GM12878 (cell line): ENCODE measurements around the gene NCAM1. TPM values are rescaled to one million over a fixed set of nuclear protein-coding genes. Genes with fewer than 3 reads are reported as not detected.

Source experiments
- ATAC-seq: fragments of 200-7000 bp; cut with Tn5 transposase; 3 replicates; pipeline ENCODE4 v1.9.1; 2020; ENCODE audit warnings: mild to moderate bottlenecking, moderate library complexity
- BruUV-seq: library from RNA; stranded (reverse); fragments of 400-500 nt; replicated peaks from 2 replicates; lab custom pipeline; 2021; lab: Mats Ljungman, UMichigan
- CTCF ChIA-PET: fragments of 300-600 bp; sonication (Branson Sonifier 250); formaldehyde crosslinking; extraction: SDS; loops from one replicate; lab custom pipeline; 2021; ENCODE audit warnings: inconsistent platforms; lab: Yijun Ruan, JAX
- POLR2A ChIA-PET: fragments of 350-600 bp; formaldehyde crosslinking; extraction: SDS; loops from one replicate; lab custom pipeline; 2021; ENCODE audit warnings: inconsistent platforms; lab: Charles Lee
- RAD21 ChIA-PET: fragments of 300-600 bp; sonication (Branson Sonifier 250); formaldehyde crosslinking; loops from one replicate; lab custom pipeline; 2023; ENCODE audit warnings: antibody characterized with exemption; ENCODE audit not compliant: unreplicated experiment; lab: Charles Lee
- SMC1A ChIA-PET: fragments of 300-600 bp; sonication (Branson Sonifier 250); formaldehyde crosslinking; loops from one replicate; lab custom pipeline; 2023; ENCODE audit not compliant: unreplicated experiment, uncharacterized antibody; lab: Charles Lee
- DNase-seq: peaks from one replicate; pipeline ENCODE4 v3.0.0-alpha.2; 2011; ENCODE audit warnings: low read depth, low spot score
- FAIRE-seq: peaks from 3 replicates; lab custom pipeline; 2011; peaks lifted over from hg19 to GRCh38; lab: Jason Lieb, UNC
- H2AFZ ChIP-seq: 2 replicates; pipeline ENCODE4 v1.6.0; 2011; ENCODE audit warnings: low read depth, low read length, control low read depth; ENCODE audit not compliant: control insufficient read depth
- H3K27ac ChIP-seq: 2 replicates; pipeline ENCODE4 v1.5.1; 2011; ENCODE audit warnings: control low read depth; ENCODE audit not compliant: control insufficient read depth, insufficient read depth
- H3K27me3 ChIP-seq, 2 experiments: replicated peaks in 1 of 2; 2 replicates each; pipeline versions ENCODE4 v1.6.0 to v1.6.1; 2011; ENCODE audit warnings: low read length in 1 of 2; ENCODE audit not compliant: control insufficient read depth in 2 of 2, insufficient read depth in 2 of 2
- H3K36me3 ChIP-seq, 2 experiments: 2 replicates each; pipeline ENCODE4 v1.5.1; 2011; ENCODE audit warnings: low read length in 1 of 2; ENCODE audit not compliant: control insufficient read depth in 2 of 2, insufficient read depth in 2 of 2
- H3K4me1 ChIP-seq: 2 replicates; pipeline ENCODE4 v1.6.1; 2011; ENCODE audit warnings: mild to moderate bottlenecking, low read length, moderate library complexity, mixed read lengths; ENCODE audit not compliant: control insufficient read depth, insufficient read depth
- H3K4me2 ChIP-seq: 2 replicates; pipeline ENCODE4 v1.6.0; 2011; ENCODE audit warnings: control low read depth; ENCODE audit not compliant: control insufficient read depth, insufficient read depth
- H3K4me3 ChIP-seq: fragments of 200-600 bp; sonication (generic); 2 replicates; pipeline ENCODE4 v1.5.1; 2016
- H3K79me2 ChIP-seq: 2 replicates; pipeline ENCODE4 v1.6.0; 2011; ENCODE audit warnings: low read length; ENCODE audit not compliant: control insufficient read depth, insufficient read depth
- H3K9ac ChIP-seq: 2 replicates; pipeline ENCODE4 v1.8.0; 2011; ENCODE audit warnings: low read length, control low read depth, mixed read lengths; ENCODE audit not compliant: control insufficient read depth, insufficient read depth
- H3K9me3 ChIP-seq: replicated peaks from 3 replicates; pipeline ENCODE4 v1.5.1; 2011; ENCODE audit warnings: mild to moderate bottlenecking, low read length; ENCODE audit not compliant: control insufficient read depth, insufficient read depth
- H4K20me1 ChIP-seq: 2 replicates; pipeline ENCODE4 v1.6.0; 2011; ENCODE audit not compliant: control insufficient read depth, insufficient read depth
- BCL11A ChIP-seq: IDR thresholded peaks from 2 replicates; pipeline ENCODE4 v1.6.1; 2011; ENCODE audit warnings: low read depth, low read length
- CBX3 ChIP-seq: fragments of 200-600 bp; sonication (generic); IDR thresholded peaks from 2 replicates; pipeline ENCODE4 v1.6.1; 2016; ENCODE audit warnings: low read depth, borderline replicate concordance
- CHD2 ChIP-seq: IDR thresholded peaks from 2 replicates; pipeline ENCODE4 v1.6.1; 2011; ENCODE audit warnings: low read depth, low read length, improper control_type of control experiment, borderline replicate concordance
- EP300 ChIP-seq, 2 experiments: fragments of 150-350 bp in 1 of 2; IDR thresholded peaks; 2 replicates each; pipeline ENCODE4 v1.6.1; 2011 to 2012; ENCODE audit warnings: low read depth in 2 of 2, low read length in 2 of 2, borderline replicate concordance in 1 of 2, improper control_type of control experiment in 1 of 2, inconsistent platforms in 1 of 2; ENCODE audit not compliant: control insufficient read depth in 1 of 2
- ETV6 ChIP-seq, 2 experiments: fragments of 450-650 bp in 1 of 2; IDR thresholded peaks in 1 of 2; conservative IDR thresholded peaks in 1 of 2; 2 replicates each; pipeline ENCODE4 v1.6.1; 2014; ENCODE audit warnings: antibody characterized with exemption in 1 of 2, borderline replicate concordance in 1 of 2, low read depth in 1 of 2, mild to moderate bottlenecking in 1 of 2, moderate library complexity in 1 of 2
- FOS ChIP-seq: IDR thresholded peaks from 3 replicates; pipeline ENCODE4 v1.6.1; 2011; ENCODE audit warnings: borderline replicate concordance; ENCODE audit not compliant: insufficient read length; ENCODE audit errors: extremely low read depth
- FOXK2 ChIP-seq: fragments of 450-650 bp; IDR thresholded peaks from 2 replicates; pipeline ENCODE4 v1.6.1; 2017; ENCODE audit warnings: mild to moderate bottlenecking, moderate library complexity
- IKZF1 ChIP-seq: fragments of 450-650 bp; conservative IDR thresholded peaks from 2 replicates; pipeline ENCODE4 v1.6.1; 2017; ENCODE audit warnings: antibody characterized with exemption, mild to moderate bottlenecking
- KAT2A ChIP-seq: conservative IDR thresholded peaks from 2 replicates; pipeline ENCODE4 v1.6.1; 2011; ENCODE audit warnings: low read depth, low read length; ENCODE audit not compliant: control insufficient read depth
- KLF5 ChIP-seq: fragments of 450-650 bp; IDR thresholded peaks from 2 replicates; pipeline ENCODE4 v1.6.1; 2014; ENCODE audit warnings: mild to moderate bottlenecking; ENCODE audit not compliant: partially characterized antibody
- LARP7 ChIP-seq: fragments of 450-650 bp; IDR thresholded peaks from 2 replicates; pipeline ENCODE4 v1.6.1; 2017; ENCODE audit warnings: mild to moderate bottlenecking
- POLR2A ChIP-seq: IDR thresholded peaks from 2 replicates; pipeline ENCODE4 v1.6.1; 2011; ENCODE audit warnings: low read depth, mild to moderate bottlenecking, low read length
- RFX5 ChIP-seq: IDR thresholded peaks from 2 replicates; pipeline ENCODE4 v1.6.1; 2011; ENCODE audit warnings: low read depth, low read length, improper control_type of control experiment
- SREBF2 ChIP-seq: IDR thresholded peaks from 2 replicates; pipeline ENCODE4 v1.6.1; 2012; ENCODE audit warnings: mild to moderate bottlenecking, low read length
- TAF1 ChIP-seq: IDR thresholded peaks from 2 replicates; pipeline ENCODE4 v1.6.1; 2011; ENCODE audit warnings: mild to moderate bottlenecking, low read depth, low read length, borderline replicate concordance
- TCF3 ChIP-seq: IDR thresholded peaks from 2 replicates; pipeline ENCODE4 v1.6.1; 2012; ENCODE audit warnings: low read depth, mild to moderate bottlenecking, low read length, borderline replicate concordance; ENCODE audit not compliant: insufficient read depth
- ZBED1 ChIP-seq: IDR thresholded peaks from 2 replicates; pipeline ENCODE4 v1.6.1; 2016; ENCODE audit warnings: borderline replicate concordance
- ZSCAN29 ChIP-seq: fragments of 450-650 bp; IDR thresholded peaks from 2 replicates; pipeline ENCODE4 v1.6.1; 2017; ENCODE audit warnings: mild to moderate bottlenecking, moderate library complexity
- WGBS: methylation state at CpG from one replicate; pipeline ENCODE4 v1.1.6; 2016; ENCODE audit warnings: low lambda C conversion rate; ENCODE audit not compliant: insufficient replicate concordance, insufficient coverage; ENCODE audit errors: missing lambda C conversion rate; 5-methylcytosine and 5-hydroxymethylcytosine counted together
- in situ Hi-C: fragments of 300-500 bp; cut with MboI; formaldehyde crosslinking; loops from 9 replicates; pipeline ENCODE4 v1.14.3; 2018; ENCODE audit warnings: mixed read lengths
- intact Hi-C: fragments of 100-400 bp; cut with micrococcal nuclease; formaldehyde crosslinking; loops from one replicate; pipeline ENCODE4 v1.14.2; 2022; ENCODE audit not compliant: unreplicated experiment
- polyA plus RNA-seq, 11 experiments: library from polyadenylated mRNA; depleted of rRNA in 4 of 11; unstranded in 6 of 11; stranded (reverse) in 5 of 11; fragments of >200 nt; fragmentation: Nextera tagmentation in 4 of 11; fragmentation: Illumina TruSeq in 1 of 11; extraction: Ambion mirVana in 4 of 11; extraction: Trizol in 1 of 11; gene quantifications; 1 replicate in 1 of 11; 2 replicates in 10 of 11; pipeline versions ENCODE4 v1.2.1 to v1.2.3, GENCODE V29; 2011 to 2016; ENCODE audit warnings: inconsistent platforms in 2 of 11, missing spikeins in 2 of 11, low read depth in 1 of 11
- total RNA-seq, 4 experiments: library from RNA; depleted of rRNA in 3 of 4; stranded (reverse); fragments of >200 nt in 3 of 4; fragmentation: Illumina TruSeq in 1 of 4; extraction: Trizol in 1 of 4; gene quantifications; 2 replicates each; pipeline versions ENCODE4 v1.2.1 to v1.2.3, GENCODE V29; 2013 to 2021
- TF ChIP-seq, protein P1 (sequence below): IDR thresholded peaks from 2 replicates; pipeline ENCODE4 v1.6.1; 2012; ENCODE audit warnings: low read length, inconsistent platforms
- TF ChIP-seq, protein P2 (sequence below): fragments of 150-350 bp; IDR thresholded peaks from 2 replicates; pipeline ENCODE4 v1.6.1; 2014; ENCODE audit warnings: mild to moderate bottlenecking, low read depth, low read length

Gene NCAM1
- total and polyA plus RNA-seq, 10 of the 15 experiments (the other 5 are each of a cell fraction or from before 2014, with no cell fraction given), result 0.10 to 0.23 (median 0.11) TPM; not detected in 7

DNA sequence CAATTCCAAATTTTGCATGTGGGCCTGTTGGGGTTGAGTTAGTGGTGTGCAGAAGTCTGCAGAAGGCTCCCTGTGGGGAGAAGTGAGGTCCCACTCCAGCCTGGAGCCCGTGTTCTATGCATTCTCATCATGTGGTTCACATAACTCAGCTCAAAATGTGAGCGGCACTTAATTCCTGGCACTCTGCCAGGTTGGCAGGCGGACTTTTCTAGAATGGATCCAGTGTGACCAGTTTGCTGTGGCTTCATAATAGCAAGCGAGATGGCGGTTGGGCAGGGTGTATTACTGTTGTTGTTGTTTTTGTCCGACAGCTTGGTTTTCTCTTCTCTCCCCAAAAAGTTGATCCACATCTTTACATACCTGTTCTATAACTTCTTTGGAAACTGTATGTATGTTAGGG, 206.4 kb downstream of the NCAM1 start (continued):
- no peak for TF ChIP-seq TAF1

DNA sequence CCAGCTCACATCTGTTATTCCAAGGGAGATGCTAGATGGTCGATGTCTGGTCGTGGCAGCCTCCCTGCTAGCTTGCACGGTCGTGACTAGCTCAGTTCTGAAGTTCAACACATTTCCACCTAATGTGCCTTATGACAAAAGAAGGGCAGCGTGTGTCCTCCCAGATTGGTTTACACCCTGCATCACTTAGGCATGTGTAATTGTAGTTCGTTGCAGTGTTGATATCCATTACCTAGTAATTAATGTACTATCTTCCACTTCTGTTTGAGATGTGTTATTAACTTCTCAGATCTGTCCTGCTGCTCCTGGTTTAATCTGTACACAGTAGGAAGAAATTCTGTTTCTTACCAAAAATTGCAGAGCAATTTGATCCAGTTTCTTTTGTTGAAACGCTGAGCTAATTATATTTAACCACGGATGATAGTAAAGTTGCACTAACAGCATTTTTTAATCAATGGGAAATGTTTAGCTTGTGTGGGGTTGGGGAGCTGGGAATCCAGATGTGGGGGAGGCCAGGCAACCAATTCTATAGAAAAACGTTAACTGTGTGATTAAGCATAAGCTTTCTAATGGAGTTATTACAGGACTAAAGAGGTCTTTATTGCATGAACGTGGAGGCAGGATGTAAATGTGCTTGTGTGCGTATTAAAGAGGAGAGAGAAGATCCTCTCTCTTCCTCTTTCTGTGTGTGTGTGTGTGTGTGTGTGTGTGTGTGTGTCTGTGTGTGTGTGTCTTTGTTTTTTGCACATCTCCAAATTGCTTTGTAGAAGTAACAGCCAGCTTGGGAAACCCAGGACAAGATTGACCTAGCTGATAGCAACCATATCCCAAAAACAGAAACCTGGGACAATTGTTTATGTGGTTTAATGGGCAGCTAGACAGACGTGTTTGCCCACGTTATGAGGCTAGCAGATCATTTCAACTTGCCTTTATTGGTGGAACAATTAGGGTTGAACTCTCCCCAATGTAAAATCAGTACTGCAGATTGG, 207.4 kb downstream of the NCAM1 start:
- SMC1A ChIA-PET, result interaction anchor here (0.8 to 1.3 kb wide), 3 partner anchors 13 to 37 kb away, joined by 3 read pairs; no protein-coding TSS in a partner anchor
- no peak for ATAC-seq
- Histone ChIP-seq H3K4me1 (no peaks in the 10 kb centered on the region), H3K79me2 (no peaks in the 10 kb centered on the region), H3K9ac (no peak overlapping the region), H2AFZ (no peak overlapping the region), H4K20me1 (no peaks in the 10 kb centered on the region), H3K4me2 (no peak overlapping the region), H3K4me3 (no peak overlapping the region), H3K36me3 (no peaks in the 10 kb centered on the region), H3K27ac (no peak overlapping the region), H3K27me3 (peaks cover 0 to 6% of the 10 kb centered on the region in 2 experiments; a peak in 2 of 4 replicates)
- POLR2A ChIA-PET, result no interaction called here
- CTCF ChIA-PET, result no interaction called here
- no peak for DNase-seq
- intact Hi-C loops, result no loop called here
- WGBS, result 10% methylated on average over 13 of the region's 13 CpGs
- no peak for FAIRE-seq
- in situ Hi-C loops, result no loop called here
- BruUV-seq, result no TSS peak
- RAD21 ChIA-PET, result no interaction called here
- TF ChIP-seq BCL11A, result no peak
- TF ChIP-seq KLF5, result no peak
- TF ChIP-seq ZBED1, result no peak
- no peak for TF ChIP-seq EP300 (IDR thresholded peaks at IDR 0.05; ENCODE audit: borderline replicate concordance in 1 of 2, control insufficient read depth in 1 of 2, low read depth in 2 of 2, low read length in 2 of 2)
- no peak for TF ChIP-seq CHD2
- TF ChIP-seq KAT2A, result no peak
- no peak for TF ChIP-seq LARP7
- no peak for TF ChIP-seq IKZF1
- no peak for TF ChIP-seq ZSCAN29
- TF ChIP-seq ETV6 (conservative IDR thresholded peaks at IDR 0.05 in 1 of 2, IDR thresholded peaks at IDR 0.05 in 1 of 2; ENCODE audit: borderline replicate concordance in 1 of 2, low read depth in 1 of 2), result no peak
- no peak for TF ChIP-seq CBX3
- TF ChIP-seq, protein P1, sequence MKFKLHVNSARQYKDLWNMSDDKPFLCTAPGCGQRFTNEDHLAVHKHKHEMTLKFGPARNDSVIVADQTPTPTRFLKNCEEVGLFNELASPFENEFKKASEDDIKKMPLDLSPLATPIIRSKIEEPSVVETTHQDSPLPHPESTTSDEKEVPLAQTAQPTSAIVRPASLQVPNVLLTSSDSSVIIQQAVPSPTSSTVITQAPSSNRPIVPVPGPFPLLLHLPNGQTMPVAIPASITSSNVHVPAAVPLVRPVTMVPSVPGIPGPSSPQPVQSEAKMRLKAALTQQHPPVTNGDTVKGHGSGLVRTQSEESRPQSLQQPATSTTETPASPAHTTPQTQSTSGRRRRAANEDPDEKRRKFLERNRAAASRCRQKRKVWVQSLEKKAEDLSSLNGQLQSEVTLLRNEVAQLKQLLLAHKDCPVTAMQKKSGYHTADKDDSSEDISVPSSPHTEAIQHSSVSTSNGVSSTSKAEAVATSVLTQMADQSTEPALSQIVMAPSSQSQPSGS, result no peak
- no peak for TF ChIP-seq TCF3
- TF ChIP-seq POLR2A, result no peak
- TF ChIP-seq FOS, result no peak
- no peak for TF ChIP-seq FOXK2
- no peak for TF ChIP-seq RFX5
- no peak for TF ChIP-seq SREBF2
- TF ChIP-seq, protein P2, sequence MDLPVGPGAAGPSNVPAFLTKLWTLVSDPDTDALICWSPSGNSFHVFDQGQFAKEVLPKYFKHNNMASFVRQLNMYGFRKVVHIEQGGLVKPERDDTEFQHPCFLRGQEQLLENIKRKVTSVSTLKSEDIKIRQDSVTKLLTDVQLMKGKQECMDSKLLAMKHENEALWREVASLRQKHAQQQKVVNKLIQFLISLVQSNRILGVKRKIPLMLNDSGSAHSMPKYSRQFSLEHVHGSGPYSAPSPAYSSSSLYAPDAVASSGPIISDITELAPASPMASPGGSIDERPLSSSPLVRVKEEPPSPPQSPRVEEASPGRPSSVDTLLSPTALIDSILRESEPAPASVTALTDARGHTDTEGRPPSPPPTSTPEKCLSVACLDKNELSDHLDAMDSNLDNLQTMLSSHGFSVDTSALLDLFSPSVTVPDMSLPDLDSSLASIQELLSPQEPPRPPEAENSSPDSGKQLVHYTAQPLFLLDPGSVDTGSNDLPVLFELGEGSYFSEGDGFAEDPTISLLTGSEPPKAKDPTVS, result no peak
- TF ChIP-seq, all 136 proteins: peak for 0
- H3K9me3 ChIP-seq, result no peaks in the 10 kb centered on the region
